WERI-Rb-1 (cell line): Measurements from ENCODE around the gene LGALS7B.
"Not testable (repeated sequence)": the region's sequence is repeated elsewhere in the genome, so short reads cannot be mapped to it uniquely, and the experiment has no call there.

Experiments
- DNase-seq: peaks from one replicate; pipeline ENCODE4 v3.0.0-alpha.2; 2020
- H3K27ac ChIP-seq: fragments of 250-450 bp; sonication (Bioruptor Pico); 2 replicates; pipeline ENCODE4 v1.5.1; 2020; ENCODE audit warnings: mild to moderate bottlenecking, moderate library complexity
- H3K27me3 ChIP-seq: fragments of 250-450 bp; sonication (Bioruptor Pico); 2 replicates; pipeline ENCODE4 v1.5.1; 2021; ENCODE audit warnings: mild to moderate bottlenecking, low read depth, moderate library complexity; ENCODE audit not compliant: insufficient read depth, severe bottlenecking
- H3K36me3 ChIP-seq: fragments of 250-450 bp; sonication (Bioruptor Pico); 2 replicates; pipeline ENCODE4 v1.5.1; 2020; ENCODE audit warnings: mild to moderate bottlenecking, moderate library complexity
- H3K4me3 ChIP-seq: 2 replicates; pipeline ENCODE4 v1.5.1; 2011; ENCODE audit warnings: low read depth, mild to moderate bottlenecking, control low read depth, low read length
- H3K9me3 ChIP-seq: fragments of 250-450 bp; sonication (Bioruptor Pico); 2 replicates; pipeline ENCODE4 v1.5.1; 2021; ENCODE audit warnings: mild to moderate bottlenecking, moderate library complexity; ENCODE audit not compliant: severe bottlenecking
- CTCF ChIP-seq: IDR thresholded peaks from 2 replicates; pipeline ENCODE4 v1.5.1; 2011; ENCODE audit warnings: low read depth, mild to moderate bottlenecking, control low read depth, inconsistent platforms, low read length

LGALS7B gene

GRCh38 chr19:38759590-38760003 lies 29.4 kb upstream of the LGALS7B start:
- Histone ChIP-seq H3K27ac (no peak overlapping the region), H3K27me3 (no peaks in the 10 kb centered on the region), H3K36me3 (no peaks in the 10 kb centered on the region), H3K9me3 (no peaks in the 10 kb centered on the region), H3K4me3 (no peak overlapping the region)
- no peak for DNase-seq
- no peak for TF ChIP-seq CTCF

- not testable (repeated sequence) for H3K36me3 ChIP-seq, H3K4me3 ChIP-seq, H3K27me3 ChIP-seq, DNase-seq, H3K27ac ChIP-seq, H3K9me3 ChIP-seq
Measured at GRCh38 chr19:38760805-38761517, 28.0 kb upstream of the LGALS7B start.

GRCh38 chr19:38761884-38762389 lies 27.1 kb upstream of the LGALS7B start:
- not testable (repeated sequence) for H3K27me3 ChIP-seq, H3K9me3 ChIP-seq, H3K4me3 ChIP-seq, H3K36me3 ChIP-seq, H3K27ac ChIP-seq, DNase-seq

- no peak overlapping the region for H3K27ac ChIP-seq
- H3K9me3 ChIP-seq: no peaks in the 10 kb centered on the region
- H3K4me3 ChIP-seq: no peak overlapping the region
- H3K36me3 ChIP-seq: no peaks in the 10 kb centered on the region
- TF ChIP-seq CTCF: no peak
- DNase-seq: no peak
- H3K27me3 ChIP-seq: no peaks in the 10 kb centered on the region
Measured at GRCh38 chr19:38763795-38764220, 25.2 kb upstream of the LGALS7B start.

GRCh38 chr19:38765214-38765613 lies 23.8 kb upstream of the LGALS7B start:
- H3K4me3 ChIP-seq: no peak overlapping the region
- DNase-seq: no peak
- no peaks in the 10 kb centered on the region for H3K36me3 ChIP-seq

GRCh38 chr19:38766276-38767047 lies 22.5 kb upstream of the LGALS7B start:
- no peaks in the 10 kb centered on the region for H3K27me3 ChIP-seq
- H3K4me3 ChIP-seq: no peak overlapping the region
- H3K27ac ChIP-seq: no peak overlapping the region
- no peaks in the 10 kb centered on the region for H3K9me3 ChIP-seq
- no peaks in the 10 kb centered on the region for H3K36me3 ChIP-seq
- TF ChIP-seq CTCF: no peak
- DNase-seq: no peak

More at GRCh38 chr19:38765214-38765613, 23.8 kb upstream of the LGALS7B start:
- H3K27me3 ChIP-seq: no peaks in the 10 kb centered on the region
- H3K27ac ChIP-seq: no peak overlapping the region
- no peak for TF ChIP-seq CTCF
- no peaks in the 10 kb centered on the region for H3K9me3 ChIP-seq
